HG03565 (cell line): ENCODE data around the gene IRS2.
A peak's percentile ranks its signal among the peaks of the same experiment; 100 is the strongest.
"Not testable (repeated sequence)": the region's sequence is repeated elsewhere in the genome, so short reads cannot be mapped to it uniquely, and the experiment has no call there.

Experiments used
- ATAC-seq: cut with Tn5 transposase; IDR thresholded peaks from one replicate; pipeline ENCODE4 v1.9.1; 2021; ENCODE audit warnings: mild to moderate bottlenecking, moderate library complexity; ENCODE audit not compliant: unreplicated experiment

IRS2 gene, protein sequence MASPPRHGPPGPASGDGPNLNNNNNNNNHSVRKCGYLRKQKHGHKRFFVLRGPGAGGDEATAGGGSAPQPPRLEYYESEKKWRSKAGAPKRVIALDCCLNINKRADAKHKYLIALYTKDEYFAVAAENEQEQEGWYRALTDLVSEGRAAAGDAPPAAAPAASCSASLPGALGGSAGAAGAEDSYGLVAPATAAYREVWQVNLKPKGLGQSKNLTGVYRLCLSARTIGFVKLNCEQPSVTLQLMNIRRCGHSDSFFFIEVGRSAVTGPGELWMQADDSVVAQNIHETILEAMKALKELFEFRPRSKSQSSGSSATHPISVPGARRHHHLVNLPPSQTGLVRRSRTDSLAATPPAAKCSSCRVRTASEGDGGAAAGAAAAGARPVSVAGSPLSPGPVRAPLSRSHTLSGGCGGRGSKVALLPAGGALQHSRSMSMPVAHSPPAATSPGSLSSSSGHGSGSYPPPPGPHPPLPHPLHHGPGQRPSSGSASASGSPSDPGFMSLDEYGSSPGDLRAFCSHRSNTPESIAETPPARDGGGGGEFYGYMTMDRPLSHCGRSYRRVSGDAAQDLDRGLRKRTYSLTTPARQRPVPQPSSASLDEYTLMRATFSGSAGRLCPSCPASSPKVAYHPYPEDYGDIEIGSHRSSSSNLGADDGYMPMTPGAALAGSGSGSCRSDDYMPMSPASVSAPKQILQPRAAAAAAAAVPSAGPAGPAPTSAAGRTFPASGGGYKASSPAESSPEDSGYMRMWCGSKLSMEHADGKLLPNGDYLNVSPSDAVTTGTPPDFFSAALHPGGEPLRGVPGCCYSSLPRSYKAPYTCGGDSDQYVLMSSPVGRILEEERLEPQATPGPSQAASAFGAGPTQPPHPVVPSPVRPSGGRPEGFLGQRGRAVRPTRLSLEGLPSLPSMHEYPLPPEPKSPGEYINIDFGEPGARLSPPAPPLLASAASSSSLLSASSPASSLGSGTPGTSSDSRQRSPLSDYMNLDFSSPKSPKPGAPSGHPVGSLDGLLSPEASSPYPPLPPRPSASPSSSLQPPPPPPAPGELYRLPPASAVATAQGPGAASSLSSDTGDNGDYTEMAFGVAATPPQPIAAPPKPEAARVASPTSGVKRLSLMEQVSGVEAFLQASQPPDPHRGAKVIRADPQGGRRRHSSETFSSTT (N-terminal part only)

DNA sequence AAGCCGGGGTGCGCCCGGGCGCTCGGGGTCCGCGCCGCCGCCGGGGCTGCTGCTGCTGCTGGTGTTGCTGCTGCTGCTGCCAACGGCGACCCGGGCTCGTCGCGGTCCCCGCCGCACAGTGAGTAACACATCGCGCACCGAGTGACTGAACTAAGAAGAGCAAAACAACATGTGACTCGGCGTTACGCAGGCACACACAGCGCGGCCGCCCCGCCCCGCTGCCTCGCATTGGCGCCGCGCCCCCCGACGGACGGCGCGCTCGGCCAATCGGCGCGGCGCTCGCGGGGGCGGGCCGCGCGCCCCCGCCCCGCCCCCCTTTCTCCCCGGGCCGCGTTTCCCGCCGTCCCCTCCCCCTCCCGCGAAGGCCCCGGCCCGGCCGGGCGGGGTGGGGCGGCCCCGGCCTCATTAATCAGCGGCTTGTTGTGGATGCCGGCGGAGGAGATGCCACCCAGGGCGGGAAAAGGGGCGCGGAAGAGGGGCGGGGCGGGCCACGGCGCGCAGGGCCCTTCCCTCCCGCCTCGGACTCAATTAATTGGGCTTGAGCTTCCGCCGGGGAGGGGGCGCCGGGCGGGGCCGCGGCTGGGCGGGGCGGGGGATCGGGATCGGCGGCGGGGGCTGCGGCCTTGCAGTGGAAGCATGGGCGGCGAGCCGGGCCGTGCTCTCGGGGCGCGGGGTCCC lies at the start of gene IRS2:
Gene IRS2, minus strand, starts transcription at position 127 of the 678 bp plus-strand sequence. CDS start 530 bp downstream, outside the sequence.
- ATAC-seq = peak; percentile 98

DNA sequence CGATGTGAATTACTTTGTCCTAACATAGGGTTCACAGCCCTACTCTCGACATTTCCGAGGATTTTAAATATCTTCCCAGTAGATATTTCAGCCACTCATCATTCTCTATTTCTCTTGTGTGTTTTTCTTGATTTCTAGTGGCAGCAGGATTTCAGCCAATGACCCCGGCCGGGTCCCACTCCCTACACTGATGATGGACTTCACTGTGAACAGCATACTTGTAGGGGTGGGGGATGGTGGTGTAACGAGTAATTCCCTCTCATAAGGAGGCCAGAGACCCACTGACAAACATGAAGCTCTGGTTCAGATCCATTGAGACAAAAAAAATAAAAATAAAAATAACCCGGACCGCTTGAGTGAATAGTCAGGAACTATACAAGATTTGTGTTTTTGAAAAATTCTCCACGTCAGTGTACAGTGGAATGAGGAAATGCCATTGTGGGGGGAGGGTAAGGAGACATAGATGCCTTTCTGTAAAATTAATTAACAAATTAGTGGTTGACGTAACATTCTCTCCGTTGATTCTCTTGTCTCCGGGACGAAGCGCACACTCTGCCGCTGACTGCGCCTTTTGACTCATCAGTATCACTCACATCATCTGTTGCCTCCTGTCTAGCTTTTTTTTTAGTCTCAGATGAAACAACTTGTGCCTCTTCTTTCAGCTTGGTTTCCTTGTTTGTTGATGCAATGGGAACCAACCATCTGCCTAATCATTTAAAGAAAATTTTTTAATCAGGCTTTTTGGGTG lies 48.8 kb upstream of the IRS2 start:
- ATAC-seq = no peak

DNA sequence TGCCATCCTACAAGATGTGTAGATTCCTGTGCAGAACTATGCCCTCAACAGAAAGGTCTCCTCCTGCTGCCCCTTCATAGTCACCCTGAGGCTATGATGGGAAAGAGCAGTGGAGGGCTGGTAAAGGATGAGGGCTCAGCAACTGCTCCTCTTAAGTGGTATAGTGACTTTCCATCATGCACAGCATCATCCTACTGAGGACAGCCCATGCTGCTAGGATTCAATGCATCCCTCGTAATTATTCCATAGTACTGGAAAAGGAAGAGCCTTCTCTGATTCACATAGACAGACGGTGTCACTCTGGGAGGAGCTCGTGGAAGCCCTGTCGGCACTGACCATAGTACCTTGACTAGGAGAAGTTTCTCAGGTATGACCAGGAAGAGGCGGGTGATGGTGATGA lies 47.6 kb upstream of the IRS2 start:
- no peak for ATAC-seq

DNA sequence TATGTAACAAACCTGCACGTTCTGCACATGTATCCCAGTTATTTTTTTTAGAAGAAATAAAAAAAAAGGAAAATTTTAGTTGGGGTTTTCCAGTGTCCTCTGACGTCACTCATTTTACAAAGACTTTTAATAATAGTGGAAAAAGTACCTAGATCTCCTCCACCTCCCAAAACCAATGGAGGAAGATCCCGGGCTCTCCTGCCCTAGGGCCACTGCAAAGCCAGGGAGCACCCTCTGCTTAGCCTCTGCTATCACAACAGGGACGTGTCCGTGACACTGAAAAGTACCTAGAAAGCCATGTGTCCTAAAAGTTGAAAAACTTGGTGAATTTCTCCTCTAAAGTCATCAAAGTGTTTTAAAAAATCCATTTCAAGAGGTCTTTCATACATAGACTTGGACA lies 46.7 kb upstream of the IRS2 start:
- ATAC-seq = no peak

DNA sequence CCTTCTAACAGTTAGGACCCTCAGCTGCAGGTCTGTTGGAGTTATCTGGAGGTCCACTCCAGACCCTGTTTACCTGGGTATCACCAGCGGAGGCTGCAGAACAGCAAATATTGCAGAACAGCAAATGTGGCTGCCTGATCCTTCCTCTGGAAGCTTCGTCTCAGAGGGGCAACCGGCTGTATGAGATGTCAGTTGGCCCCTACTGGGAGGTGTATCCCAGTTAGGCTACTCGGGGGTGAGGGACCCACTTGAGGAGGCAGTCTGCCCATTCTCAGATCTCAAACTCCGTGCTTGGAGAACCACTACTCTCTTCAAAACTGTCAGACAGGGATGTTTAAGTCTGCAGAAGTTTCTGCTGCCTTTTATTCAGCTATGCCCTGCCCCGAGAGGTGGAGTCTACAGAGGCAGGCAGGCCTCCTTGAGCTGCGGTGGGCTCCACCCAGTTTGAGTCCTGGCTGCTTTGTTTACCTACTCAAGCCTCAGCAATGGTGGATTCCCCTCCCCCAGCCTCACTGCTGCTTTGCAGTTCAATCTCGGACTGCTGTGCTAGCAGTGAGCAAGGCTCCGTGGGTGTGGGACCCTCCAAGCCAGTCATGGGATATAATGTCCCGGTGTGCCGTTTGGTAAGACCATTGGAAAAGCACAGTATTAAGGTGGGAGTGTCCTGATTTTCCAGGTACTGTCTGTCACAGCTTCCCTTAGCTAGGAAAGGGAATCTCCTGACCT lies 42.4 kb upstream of the IRS2 start:
- not testable (repeated sequence) for ATAC-seq

DNA sequence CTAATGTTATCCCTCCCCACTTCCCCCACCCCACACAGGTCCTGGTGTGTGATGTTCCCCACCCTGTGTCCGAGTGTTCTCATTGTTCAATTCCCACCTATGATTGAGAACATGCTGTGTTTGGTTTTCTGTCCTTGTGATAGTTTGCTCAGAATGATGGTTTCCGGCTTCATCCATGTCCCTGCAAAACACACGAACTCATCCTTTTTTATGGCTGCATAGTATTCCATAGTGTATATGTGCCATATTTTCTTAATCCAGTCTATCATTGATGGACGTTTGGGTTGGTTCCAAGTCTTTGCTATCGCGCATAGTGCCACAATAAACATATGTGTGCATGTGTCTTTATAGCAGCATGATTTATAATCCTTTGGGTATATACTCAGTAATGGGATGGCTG lies 36.8 kb upstream of the IRS2 start:
- ATAC-seq = not testable (repeated sequence)

DNA sequence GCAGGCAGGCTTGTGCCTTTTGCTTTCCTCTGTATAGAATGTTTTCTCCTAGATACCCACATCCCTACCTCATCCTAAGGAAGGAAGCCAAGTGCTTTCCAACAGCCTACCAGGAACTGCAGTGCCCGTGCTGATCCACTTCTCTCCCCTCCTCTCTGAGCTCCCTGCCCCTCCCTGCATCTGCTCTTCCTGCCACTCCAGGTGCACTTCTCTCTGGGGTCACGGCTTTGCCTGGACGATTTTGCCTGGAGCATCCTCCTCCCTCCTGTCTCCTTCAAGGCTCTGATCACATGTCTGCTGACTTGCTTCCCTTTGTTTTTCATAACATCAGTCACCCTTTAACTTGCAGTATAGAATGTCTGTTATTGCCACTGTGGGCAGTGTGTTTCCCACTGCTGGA lies 34.7 kb upstream of the IRS2 start:
- ATAC-seq = no peak

DNA sequence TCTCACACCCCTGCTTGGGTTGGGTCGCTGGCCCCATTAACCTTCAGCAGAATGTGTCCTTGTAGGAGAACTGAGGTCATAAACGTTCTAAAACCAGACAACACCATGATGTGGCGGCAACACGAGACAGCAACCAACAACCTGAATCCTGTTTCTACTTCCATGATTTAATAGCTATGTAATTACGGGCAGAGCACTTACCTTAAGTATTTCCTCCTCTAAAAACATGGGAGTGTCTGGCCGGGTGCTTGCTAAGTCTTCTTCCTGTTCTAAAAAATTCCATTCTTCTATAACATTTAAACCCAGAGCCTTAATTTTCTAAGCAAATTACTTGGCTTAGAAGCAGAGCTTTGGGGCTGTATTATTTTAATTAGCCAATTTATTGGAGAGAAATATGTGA lies 33.5 kb upstream of the IRS2 start:
- ATAC-seq = no peak

DNA sequence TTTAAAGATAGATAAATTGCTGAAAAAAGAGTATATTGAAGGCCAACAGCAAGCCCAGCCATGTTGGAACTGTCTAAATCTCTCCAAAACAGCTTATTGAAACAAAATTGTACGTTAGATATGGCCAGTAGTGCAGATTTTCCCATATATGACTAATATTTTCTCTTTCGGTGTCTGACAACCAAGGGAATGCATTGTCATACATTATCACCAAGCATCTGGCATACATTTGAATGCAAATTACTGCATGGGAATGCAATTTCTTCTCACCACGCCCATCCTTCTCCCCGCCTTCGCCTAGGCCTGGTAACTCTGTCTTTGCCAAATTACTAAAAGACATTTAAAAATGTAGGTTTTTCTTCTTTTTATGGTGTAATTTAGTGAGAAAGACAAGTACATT lies 32.5 kb upstream of the IRS2 start:
- ATAC-seq = no peak

DNA sequence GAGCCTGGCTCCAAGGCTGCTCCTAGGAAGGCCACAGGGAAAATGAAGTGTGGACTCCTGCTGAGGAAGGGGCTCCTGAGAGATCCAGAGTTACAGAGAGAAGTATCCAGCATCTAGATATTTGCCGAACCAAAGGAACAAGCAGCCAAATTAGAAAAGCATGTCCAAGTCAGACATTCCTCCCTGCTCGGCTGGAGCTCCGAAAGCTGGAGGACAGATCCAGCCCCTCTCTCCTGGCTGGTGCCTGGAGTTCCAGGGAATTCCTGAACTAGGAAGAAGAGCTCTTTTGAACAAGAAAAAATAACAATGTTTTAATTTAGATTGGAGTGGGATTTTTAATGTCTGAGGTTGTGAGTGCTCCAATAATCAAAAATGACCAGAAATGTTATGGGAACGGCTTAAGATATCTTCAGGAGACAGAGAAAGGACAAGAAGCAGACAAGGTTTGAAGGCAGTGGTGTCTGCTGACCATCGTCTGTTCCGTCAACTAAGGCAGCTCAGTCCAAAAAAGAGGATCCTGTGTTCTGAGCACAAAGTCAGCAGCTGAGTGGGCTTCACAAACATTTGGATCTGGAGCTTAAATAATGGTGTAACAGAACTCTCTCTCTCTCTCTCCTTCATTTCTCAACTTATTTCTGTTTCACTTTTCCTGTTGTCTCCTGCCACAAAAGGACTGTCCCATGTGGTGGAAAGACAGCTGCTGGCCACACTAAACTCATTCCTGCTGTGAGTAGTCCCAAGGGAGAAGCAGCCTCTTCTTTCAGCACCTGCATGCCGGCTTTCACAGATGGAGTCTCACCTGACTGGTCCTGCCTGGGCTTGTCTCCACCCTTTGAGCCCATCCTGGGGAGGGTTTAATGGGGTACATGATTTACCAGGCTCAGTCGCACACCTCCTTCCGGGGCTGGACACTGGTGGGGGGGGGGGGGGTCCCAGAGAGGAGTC lies 31.5 kb upstream of the IRS2 start:
- no peak for ATAC-seq

DNA sequence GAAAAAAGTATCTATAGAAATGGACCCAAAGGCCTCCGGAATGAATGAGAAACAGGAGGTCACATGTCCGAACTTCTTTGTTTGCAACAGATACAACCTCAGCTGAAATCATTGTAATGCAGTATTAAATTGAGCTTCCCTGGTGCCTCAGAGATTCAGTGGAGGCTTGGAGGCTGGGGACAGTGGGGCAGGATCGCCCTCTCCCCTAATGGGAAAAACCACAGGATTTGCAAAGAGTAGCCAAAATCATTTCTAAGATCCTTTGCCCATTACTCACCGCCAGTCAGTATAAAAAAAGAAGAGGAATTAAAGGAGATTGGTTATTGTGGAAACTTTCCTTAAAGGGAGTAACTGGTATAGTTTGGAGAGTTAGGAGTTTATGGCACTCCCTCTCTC lies 30.4 kb upstream of the IRS2 start:
- no peak for ATAC-seq

DNA sequence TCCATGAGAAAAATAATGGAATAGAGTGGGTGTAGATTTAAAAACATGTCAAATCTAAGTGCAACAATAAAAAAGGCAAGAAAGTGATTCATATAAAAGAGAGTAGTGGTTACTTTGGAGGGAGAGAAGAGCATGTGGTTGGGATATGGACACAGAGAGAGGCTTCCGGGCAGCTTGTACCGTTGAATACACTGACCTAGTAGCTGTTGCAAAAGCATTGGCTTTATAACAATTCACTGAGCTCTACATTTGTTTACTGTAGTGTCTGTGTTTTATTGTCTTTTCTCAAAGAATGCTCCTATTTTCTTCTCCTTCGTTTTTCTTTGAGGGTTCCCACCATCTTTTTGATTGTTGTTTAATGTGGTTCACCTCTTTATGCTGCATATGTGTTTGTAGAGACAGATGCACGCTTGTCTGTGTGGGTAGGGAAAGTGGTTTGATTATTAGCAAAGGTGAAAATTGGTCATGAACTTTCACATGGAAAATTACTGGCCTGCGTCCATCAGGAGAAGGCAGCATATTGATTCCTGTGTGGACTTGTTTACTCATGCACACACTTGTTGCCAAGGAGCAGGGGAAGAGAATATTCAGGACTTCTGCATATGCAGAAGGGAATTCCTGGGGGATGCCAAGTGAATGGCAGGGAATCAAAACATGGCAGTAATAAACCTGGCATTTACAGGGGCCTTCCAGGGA lies 29.9 kb upstream of the IRS2 start:
- no peak for ATAC-seq

DNA sequence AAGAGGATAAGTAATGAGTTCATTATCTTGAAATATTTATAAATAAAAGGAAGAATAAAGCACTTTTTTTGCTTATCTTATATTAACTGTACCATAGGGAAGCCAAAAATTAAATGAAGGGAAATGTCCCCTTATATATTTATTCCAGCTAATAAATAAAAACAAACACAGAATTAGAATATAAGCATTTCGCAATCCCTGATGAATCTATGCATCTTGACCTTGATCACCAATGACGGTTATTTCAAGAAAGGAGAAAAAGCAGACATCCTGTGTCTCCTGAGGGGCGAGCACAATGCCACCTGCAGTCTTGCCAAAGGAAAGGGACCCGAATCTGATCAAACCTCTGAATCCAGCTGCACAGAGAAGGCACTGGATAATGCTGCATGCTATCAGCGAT lies 29.3 kb upstream of the IRS2 start:
- ATAC-seq = no peak

DNA sequence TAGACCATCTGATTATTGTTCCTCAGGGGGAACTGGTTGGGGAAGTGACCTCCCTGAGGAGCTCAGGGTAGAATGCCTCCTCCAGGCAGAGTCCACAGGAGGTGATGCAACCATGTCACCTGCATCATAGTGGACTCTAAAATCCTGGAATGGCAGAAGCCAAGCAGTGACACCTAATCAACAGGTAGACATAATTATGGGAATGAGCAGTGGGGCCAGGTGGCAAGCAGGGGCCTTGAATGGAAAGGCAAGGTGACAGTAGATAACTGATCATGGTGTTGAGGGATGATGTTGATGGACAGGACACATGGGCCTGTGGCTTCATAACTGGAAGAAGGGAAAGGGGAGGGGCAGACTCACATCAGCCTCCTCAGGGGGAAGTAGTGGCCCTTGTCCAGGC lies 27.3 kb upstream of the IRS2 start:
- no peak for ATAC-seq

DNA sequence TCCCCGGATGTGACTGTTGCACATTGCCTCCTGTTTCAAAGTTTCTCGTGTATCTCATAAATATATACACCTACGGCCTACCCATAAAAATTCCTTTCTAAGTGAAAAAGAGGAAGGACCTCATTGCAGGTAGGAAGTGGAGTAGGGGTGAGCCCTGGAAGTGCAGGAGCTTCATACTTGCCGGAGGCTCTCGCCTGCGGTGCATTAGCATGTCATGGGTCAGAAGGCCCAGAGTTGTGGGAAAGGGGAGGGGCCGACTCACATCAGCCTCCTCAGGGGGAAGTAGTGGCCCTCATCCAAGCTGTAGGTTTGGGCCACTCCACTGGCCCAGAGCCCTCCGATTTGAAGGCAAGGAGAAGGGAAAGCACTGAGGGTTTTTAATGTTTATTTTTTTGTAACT lies 26.0 kb upstream of the IRS2 start:
- no peak for ATAC-seq

DNA sequence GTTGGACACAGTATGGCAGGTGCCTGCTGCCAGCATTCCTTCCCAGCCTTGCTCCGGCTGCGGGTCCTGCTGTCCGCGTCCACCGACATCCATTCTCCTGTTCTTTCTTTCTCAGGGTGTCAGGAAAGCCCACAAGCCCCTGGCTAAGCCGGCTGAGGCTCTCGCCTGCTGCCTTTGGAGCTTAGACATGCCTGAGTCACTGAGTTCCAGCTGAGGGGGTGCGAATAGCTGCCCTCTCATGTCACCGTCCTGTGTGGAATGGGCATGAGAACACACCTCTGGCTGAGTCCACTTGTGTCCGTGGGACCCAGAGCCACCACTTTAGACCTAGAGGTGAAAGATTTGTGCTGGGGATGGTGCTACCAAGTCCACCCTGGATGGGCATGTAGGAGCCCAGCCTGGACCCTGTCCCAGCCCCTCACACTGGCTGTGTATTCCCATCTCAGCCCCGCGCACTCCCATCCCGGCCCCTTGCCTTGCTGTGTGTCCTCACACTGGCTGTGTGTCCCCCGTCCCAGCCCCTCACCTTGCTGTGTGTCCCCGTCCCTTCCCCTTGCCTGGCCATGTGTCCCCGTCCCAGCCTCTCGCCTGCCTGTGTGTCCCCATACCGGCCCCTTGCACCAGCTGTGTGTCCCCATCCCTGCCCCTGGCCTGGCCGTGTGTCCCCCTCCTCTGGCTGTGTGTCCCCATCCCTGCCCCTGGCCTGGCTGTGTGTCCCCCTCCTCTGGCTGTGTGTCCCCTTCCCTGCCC lies 24.6 kb upstream of the IRS2 start:
- ATAC-seq = no peak
